Right renal cortex interstitium (tissue), 3 donors: Measurements from ENCODE around the gene ENDOU. TPM values are rescaled to one million over a fixed set of nuclear protein-coding genes. Genes with fewer than 3 reads are reported as not detected.

ENCODE experiments used
- DNase-seq, 3 donors: peaks; one replicate each; pipeline ENCODE4 v3.0.0-alpha.2; 2013; ENCODE audit warnings: low read depth in 3 of 3, low spot score in 2 of 3
- polyA plus RNA-seq, 3 donors: library from polyadenylated mRNA; unstranded; fragments of 120-200 nt; gene quantifications; one replicate each; pipeline ENCODE4 v1.2.1, GENCODE V29; 2013; ENCODE audit not compliant: insufficient read length in 3 of 3

The ENDOU gene
- polyA plus RNA-seq, 3 donors, result 0.26 to 0.41 (median 0.31) TPM

DNA sequence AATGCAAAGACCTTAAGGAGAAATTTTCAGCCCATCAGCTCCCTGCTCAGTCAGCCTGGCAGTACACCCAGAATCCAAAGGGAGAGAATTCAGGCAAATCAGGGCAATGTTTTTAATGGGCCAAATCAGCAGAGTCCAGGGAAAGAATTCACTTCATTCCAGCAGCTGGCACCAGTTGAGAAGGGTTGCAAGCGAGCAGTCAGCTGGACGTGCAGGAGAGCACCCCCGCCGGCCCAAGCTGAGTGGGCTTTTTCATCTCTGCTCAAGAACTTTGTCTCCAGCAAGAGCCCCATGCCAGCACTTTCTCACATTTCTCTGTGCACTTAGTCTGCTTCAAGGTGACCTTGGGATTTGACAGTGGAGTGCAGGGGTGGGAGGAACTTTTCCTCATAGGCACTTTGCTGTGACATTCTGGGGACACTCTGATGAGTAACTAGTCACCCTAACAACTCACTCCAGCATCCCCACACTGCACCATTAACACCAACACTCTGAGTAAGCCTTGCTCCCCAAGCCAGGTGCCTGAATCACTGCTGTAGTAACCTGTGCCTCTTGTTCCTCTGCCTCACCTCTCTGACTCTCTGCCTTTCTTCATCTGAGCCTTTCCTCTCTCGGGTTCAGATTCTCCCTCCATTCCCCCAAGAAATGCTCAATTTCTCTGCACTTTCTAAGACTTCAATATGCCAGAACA lies 2.2 kb downstream of the ENDOU start:
- no peak for DNase-seq

DNA sequence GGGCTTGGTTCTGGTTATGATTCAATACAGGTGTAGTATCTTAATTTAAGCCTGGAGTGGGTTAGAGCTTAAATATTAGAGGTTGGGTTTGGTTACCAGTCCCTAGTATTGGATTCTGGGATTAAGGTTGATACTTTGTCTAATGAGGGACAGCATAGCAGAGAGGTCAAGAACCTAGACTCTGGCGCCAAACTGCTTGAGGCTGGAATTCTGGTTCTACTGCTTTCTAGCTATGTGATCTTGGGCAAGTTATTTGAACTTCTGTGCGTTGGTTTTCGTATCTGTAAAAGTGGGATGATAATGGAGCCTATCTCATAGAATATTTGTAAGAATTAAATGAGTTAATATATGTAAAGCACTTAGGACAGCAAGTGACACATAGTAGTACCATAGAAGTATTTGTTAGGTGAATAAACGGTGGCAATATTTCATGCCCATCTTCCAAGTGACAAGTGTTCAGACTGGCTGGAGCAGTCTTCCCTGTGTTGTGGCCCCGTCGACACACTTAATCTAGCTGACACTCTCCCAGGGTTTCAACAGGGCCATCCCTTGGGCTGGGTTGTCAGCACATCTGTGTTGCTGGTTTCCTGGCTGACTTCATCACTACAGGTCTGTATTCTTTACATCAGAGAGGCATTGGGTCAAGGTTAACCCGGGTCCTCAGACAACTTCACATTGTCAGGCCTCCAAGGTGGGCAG lies 3.0 kb downstream of the ENDOU start:
- no peak for DNase-seq

DNA sequence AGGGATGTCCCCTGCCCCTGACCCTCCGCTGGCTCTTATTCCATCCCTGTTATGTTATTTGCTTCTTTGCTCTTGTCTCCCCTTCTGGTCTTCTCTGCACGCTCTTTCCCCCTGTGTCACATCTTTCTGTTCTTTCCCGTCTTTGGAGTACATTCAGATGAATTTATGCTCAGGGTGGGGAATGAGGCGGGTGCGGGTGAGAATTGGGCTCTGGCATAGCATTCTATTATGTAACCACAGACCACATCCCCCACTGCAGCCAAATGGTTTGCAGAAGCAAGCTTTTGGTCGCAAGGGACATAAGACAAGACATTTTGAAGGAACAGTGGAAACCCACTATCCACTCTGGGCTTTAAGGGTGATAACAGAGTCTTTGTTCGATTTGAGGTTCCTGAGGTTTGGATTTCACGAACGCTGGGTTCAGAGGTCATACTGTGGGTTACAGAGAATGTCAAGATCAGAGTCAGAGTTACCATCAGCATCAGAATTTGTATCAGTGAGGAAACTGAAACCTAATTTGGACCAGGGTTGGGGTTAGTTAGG lies 3.8 kb downstream of the ENDOU start:
- no peak for DNase-seq

DNA sequence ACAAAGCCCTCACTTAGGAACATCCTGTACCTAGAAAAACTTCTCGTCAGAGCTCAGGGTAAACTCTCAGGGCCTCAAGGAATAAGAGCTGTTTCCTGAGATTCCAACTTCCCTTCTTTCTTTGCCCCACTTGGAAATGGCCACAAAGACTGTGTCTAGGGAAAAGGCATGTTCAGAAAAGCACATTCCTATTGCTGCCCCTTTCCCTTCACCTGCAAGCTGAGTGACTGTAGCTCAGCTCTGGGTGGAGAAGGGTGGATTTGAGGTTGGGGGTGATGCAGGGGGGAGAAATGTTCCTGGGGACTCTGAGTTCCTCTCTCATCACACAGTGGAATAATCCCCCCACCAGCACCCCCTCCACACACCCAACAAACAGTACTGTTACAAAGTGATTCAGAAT lies 6.8 kb downstream of the ENDOU start:
- DNase-seq, result no peak

DNA sequence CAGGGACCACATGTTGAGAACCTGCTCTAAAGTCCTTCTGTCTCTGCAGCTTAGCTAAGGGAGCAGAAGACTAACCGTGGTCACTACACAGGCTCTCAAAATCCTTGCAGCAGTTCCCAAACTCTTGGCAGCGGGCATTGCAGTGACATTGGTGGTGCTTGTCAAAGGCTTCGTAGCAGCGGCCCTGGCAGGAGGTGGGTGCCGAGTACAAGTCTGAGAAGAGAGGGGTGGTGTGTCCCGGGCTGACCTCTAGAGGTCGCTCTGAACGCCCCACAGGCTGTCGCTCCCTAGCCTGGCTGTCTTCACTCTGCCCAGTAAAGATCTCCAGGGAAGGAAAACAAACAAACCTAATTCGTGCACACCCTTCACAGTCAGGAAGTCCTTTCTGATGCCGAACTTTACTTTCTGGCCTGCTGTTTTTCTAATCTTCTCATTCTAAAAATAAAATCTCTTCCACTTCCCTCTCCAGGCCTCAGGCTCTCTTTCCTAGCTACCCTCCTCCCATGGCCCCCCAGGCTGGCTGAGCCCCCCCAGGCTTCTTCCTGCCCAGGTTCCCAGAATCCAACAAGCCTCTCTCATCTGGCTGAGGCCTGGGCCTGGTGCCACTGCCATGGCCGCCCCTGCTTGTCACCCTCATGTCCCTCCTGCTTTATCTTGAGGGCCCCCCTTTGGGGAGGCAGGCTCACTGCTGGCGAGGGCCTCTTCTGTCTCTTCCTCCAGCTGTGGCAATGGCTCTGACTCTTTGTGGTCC lies 7.7 kb downstream of the ENDOU start:
- peak in 2 of 3 donors; percentile 48 to 66 for DNase-seq

DNA sequence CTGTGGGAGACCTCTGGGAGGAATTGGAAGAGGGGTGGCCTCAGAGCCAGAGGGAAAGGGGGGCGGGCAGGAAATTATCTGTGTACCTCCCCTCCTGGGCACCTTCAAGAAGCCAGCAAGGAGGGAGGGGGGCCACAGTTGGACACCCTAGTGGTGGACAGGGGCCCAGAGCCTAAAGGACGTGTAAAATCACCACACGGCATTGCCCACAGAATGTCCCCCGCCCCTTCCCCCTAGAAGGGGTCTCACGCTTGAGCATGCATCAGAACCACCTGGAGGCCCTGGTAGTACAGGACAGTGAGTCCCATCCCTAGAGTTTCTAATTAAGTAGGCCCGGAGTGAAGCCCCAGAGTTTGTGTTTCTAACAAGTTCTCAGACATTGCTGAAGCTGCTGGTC lies 8.2 kb downstream of the ENDOU start:
- no peak for DNase-seq

DNA sequence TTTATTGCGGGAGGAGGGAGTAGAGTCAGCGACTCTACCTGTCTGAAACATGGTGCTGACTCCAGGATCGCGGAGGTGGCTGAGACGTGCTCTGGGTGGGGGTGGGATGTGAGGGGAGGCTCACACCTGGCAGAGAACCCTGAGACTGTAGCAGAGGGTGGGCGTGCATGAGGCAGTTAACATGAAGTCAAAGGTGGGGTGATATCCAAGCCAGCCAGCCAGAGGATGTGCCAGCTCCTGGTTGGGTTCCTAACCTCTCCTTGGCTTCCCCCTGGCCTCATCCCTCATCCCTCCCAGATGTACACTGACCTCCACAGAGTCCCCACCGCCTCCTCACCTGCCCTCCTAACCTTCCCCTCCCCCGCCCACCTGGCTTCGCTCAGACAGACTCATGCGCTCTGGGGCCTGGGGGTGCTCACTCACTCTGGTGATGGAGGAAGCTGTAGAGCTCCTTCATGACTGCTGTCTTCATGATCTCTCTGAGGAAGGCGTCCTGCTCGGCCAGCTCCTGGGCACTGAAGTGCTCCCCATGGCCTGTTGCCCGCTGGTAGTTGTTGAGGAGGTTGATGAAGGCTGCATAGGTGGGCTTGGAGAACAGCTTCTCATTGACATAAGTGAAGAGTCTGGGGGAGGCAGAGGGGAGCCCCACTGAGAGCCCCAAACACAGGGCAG lies 9.3 kb downstream of the ENDOU start:
- no peak for DNase-seq

DNA sequence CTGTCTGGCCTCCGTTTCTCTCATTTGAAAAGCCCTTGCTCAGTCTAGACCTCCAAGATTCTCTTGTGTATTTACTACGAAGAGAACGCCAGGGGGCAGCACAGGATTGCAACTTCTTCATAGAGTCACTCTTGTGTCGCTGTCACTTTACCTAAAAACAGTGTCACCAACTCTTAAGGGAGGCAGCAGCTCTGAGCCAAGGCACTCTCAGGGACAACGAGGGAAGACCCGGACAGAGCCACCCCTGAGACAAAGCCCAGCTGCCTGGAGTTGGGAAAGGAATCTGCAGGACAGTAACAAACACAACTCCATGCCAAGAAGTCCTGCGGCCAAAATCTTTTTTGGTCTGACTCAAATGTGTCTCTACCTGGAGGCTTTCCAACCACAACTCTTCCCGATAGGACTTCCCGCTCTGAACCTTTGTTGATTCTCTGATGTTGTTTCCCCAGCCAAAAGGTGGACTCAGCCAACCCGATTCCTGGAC lies 9.9 kb downstream of the ENDOU start:
- peak in 2 of 3 donors; percentile 63 for DNase-seq

DNA sequence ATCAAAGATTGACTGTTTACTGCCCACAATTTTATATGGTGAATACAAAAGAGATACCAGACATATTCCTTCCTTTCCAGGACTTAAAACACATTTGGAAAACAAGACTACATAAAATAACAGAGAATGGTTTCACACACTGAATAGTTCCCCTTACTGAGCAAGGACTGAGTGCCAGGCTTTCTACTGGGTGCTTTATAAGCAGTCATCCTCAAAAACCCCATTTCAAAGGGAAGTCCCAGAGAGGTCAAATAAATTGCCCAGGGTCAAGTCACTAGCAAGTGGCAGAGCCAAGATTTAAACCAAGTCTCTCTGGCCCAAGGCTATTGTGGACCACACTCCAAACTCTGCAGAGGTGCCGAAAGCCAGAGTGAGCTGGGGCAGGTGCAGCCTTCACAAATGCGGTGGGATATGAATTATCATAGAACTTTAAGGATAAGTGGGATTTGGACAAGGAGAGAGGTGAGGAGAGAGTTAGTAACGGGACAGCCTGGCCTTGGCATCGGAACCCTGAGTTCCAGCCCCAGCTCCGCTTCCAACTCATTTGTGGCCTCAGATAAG lies 10.4 kb downstream of the ENDOU start:
- no peak for DNase-seq

DNA sequence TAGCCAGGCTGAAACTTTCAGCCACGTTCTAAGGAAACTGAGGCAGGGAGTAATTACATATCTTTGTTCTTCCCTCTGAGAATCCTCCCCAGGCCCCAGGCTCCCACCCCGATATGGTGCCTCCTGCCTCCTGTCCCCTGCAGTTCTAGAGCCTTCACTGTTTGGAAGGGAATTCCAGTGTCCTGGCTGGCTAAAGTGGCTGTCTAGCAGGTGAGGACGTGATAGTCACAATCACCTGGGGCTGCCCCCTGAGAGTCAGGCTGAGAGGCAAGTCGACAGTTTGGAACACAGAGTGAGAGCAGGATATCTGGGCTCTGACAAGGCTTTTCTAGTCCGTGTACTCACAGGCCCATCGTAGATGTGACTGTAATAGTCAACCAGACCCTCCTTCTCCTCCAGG lies 13.1 kb downstream of the ENDOU start:
- no peak for DNase-seq

DNA sequence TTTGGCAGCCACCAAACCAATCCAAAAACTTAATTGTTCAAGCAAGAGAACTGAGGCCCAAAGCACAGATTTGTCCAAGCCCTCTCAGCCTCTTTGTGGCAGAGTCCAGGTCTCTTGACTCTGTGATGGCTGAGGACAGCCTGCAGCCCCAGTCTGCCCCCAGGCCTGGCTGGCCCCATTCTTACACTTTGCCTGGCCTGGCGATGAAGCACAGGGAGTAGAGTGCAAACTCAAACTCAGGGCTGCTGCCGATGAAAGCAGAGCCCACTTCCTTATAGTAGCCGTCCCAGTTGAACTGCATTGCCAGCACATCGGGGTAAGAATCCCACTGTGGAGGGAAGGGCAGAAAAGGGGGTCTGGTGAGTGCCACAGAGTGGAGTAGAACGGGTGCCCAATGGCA lies 13.8 kb downstream of the ENDOU start:
- no peak for DNase-seq

DNA sequence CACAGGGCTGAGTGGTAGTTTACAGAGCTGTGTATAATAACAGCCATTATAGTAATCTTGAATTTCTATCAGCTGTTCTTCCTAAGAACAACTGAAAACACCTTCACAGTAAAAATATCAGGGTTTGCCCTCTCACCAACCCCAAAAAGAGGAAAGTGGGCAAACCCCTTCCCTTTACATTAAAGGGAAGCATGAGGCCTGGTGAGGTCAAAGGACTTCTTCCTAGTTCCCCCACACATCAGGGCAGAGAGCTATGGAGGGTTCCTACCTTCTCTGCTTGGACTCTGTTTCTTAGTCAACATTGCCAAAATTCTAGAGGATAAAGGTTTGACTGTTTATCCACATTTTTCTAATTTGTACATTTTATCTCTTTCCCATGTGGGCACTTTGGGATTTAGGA lies 15.0 kb downstream of the ENDOU start:
- DNase-seq, result no peak

DNA sequence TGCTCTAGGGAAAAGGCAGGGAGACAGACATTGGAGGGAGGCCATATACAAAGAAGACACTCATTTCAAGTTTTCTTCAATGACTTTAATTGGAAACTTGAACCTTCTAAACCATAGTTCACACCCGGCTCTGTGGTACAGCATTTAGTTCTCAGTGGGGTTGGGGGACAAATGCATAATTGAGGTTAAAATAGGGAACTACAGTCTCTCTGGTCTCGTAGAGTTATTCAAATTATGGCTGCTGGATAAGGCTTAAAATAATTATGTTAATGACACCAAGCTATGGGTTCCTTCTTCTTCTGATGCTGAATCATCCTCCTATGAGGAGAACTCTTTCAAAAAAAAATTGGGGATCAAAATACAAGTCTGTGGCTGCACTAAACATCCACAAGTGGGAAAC lies 15.6 kb downstream of the ENDOU start:
- no peak for DNase-seq

DNA sequence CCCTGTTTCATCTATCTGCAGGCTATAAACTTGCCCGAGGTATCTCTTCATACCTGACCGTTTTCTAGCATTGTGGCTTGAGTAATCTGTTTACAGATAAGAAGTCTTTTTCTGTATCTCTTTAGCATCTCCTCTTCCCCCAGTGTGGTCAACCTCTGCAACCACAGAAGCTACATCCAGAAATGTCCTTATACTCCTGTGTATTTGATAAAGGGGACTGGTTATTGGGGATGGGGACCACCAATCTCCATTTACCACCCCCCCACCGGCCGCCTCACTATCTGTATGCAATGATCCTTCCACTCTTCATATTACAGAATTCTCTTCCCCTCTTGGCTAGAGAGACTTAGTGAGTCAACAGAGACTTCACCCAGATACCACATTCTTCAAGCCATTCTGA lies 16.1 kb downstream of the ENDOU start:
- no peak for DNase-seq

DNA sequence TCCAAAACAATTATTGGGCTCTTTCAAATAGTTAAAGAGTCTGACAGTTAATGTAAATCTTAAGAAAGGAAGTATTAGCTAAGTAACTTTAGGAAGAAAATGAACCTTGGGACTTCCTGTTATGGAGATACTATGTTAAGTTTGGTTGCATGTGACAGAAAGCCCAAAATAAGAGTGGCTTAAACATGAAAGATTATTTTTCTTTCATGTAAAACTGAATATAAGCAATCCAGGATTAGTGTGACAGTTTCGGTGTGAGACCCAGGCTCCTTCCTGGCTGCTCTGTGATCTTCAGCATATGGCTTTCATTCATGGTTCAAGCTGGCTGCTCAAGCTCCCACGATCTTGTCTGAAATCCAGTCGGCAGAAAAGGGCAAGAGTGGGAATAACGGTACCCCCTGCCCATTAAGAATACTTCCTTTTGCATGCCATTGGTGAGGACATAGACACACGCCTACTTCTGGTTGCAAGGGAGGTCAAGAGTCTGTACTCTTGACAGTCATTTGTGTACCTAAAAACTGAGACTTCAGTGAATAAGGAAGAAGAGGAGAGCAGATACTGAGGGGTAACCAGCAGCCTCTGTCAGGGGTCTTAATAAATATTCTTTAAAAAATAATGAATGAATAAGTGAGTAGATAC lies 17.3 kb downstream of the ENDOU start:
- DNase-seq, result no peak

DNA sequence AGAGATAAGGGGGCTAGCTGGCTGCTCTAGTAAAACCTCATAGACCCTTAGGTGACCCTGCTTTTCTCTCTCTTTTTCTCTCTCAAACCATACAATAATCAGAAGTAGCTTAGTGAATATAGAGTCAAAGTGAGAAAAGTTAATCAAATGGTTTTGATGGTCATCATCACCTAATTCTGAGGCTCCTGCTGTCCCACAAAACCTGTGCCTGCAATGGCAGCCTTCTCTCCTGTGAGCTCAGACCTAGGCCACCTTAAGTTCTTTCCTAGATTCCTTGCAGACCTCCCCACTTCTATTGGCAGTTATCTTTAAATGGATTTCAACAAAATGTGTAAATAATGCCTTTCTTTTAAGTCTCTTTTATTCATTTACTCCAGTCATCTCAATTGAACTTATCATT lies 17.9 kb downstream of the ENDOU start:
- DNase-seq, result no peak

DNA sequence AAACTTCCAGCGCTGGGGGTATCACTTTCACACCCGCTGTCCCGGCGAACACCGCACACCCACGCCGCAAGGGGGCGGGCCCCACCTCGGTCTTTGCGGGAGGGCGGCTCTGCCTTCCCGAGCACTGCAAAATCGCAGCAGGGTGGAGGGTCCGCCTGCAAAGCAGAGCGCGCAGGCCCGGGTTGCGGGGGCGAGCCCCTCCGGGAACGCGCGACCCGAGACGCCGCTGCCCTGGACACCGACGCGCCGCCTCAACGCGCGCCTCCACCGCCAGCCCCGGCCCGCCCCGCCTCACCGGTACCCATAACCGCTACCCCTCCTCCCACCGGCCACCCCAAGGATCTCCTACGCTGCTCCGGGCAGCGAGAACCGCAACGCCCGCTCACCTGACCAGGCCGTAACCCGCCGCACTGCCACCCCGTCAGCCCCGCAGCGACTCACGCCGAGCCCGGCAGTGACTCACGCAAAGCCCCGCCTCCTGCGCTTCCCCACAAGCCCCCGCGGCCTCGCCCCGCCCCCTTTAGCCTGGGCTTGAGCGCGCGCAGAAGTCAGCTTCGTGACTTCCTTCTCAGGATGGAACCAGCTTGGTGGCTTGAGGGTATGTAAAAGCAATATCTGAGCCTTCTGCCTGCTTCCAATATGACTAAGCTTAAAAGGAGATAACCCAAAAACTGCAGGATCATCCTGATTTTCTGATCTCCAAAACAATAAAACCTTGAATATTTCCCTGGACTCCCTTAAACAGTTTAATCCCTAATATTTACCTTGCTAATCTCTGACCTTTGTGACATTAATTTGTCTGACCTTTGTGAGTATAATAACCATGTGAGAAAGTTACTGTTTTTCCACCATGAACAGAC lies 19.5 kb downstream of the ENDOU start, which contains the start of gene RPAP3:
Gene RPAP3 (minus strand): TSS at position 465 of the 860 bp plus-strand sequence. CDS start 3,190 bp downstream, outside the sequence.
- peak; percentile 76 to 88 (median 87) for DNase-seq

DNA sequence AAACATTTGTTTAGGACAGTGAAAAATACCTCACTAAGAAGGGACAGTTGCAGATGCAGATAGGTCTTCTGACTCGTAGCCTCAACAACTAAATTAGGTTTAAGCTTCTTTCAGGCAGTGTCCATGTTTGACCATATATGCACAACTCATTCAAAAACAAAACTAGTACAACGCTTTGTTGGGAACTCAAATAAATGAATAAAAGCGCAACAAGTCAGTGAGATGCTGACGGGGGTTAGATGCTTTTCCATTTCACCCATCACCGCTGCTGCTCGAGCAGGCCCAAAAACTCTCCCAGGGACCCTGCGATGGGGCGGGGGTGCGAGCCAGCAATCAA lies 20.1 kb downstream of the ENDOU start:
- DNase-seq, result no peak

DNA sequence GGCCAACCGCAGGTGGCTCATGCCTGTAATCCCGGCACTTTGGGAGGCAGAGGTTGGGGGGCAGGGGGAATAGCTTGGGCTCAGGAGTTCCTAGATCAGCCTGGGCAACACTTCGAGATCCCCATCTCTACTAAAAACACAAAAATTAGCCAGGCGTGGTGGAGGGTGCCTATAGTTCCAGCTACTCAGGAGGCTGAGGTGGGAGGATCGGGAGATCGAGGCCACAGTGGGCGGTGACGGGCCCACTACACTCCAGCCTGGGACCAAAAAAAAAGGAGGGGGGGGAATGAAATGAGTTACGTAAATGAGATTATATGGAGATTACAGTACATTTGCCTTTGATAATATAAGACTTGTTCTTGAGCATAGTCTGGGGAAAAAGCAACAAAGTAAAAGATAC lies 20.6 kb downstream of the ENDOU start:
- no peak for DNase-seq
